ENCODE measurements around the gene ABHD3.
"Not testable (repeated sequence)": the region's sequence is repeated elsewhere in the genome, so short reads cannot be mapped to it uniquely, and the experiment has no call there.

ABHD3 gene

DNA sequence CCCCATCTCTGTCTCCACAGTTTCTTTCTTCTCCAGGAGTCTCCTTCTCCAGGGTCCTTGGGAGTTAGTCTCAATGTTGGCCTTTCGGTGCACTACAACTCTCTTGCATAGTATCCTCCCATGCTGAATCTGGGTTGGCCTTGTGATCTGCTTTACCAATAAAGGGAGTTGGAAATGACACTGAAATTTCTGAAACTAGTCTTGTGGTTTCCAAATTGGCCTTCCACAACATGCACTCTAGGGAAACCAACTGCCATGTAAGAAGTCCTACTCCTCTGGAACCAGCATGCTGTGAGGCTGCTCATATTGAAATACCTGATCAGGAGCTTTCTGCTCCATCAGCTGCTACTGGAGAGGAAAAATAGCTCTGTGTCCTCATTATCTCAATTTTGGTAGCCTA is 9.9 kb upstream of the ABHD3 start:
- in situ Hi-C loops (cut with MboI; ENCODE audit: low sequenced_read_pairs), result no loop called here

DNA sequence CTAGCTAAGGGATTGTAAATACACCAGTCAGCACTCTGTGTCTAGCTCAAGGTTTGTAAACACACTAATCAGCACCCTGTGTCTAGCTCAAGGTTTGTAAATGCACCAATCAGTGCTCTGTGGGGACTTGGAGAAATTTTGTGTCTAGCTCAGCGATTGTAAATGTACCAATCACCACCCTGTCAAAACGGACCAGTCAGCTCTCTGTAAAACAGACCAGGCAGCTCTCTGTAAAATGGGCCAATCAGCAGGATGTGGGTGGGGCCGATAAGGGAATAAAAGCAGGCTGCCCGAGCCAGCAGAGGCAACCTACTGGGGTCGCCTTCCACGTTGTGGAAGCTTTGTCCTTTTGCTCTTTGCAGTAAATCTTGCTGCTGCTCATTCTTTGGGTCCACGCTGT is 2.6 kb upstream of the ABHD3 start:
- in situ Hi-C loops (cut with MboI; ENCODE audit: low sequenced_read_pairs), result not testable (repeated sequence)

DNA sequence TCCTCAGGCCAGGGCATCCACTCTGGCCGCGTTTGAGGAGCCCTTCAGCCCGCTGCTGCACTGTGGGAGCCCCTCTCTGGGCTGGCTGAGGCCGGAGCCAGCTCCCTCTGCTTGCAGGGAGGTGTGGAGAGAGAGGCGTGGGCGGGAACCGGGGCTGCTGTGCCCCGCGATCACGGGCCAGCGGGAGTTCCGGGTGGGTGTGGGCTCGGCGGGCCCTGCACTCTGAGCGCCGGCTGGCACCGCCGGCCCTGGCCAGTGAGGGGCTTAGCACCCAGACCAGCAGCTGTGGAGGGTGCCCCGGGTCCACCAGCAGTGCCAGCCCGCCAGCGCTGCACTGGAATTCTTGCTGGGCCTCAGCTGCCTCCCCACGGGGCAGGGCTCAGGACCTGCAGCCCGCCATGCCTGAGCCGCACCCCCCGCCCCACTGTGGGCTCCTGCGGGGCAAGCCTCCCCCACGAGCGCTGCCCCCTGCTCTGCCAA is 1.9 kb upstream of the ABHD3 start:
- in situ Hi-C loops (cut with MboI; ENCODE audit: low sequenced_read_pairs), result no loop called here

DNA sequence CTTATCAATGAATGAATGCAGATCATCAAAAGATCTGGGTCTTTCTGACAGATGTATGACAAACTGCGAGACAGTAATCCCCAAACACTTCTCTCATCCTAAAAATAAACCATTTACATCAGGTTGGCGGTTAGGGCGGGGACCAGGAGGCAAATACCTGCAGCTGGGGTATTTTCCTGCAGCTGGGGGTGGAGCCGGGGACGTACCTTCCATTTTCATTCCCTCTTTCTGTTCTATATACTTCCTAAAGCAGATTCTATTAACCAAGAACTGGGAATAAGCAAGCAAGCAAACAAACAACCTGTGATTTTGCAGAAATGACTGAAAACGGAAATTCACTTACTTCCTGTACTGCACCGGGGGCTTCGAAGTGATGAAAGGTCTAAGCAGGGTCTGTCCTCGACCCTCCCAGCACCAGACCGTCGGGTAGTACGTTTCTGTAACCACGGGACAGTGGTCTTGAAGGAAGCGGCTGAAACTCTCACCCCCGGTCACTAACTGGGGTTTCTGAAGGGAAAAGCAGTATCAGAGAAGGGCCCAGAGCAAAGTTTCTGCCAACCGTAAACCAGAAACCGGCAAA is 1.2 kb downstream of the ABHD3 start:
- in situ Hi-C loops (cut with MboI; ENCODE audit: low sequenced_read_pairs), result no loop called here

DNA sequence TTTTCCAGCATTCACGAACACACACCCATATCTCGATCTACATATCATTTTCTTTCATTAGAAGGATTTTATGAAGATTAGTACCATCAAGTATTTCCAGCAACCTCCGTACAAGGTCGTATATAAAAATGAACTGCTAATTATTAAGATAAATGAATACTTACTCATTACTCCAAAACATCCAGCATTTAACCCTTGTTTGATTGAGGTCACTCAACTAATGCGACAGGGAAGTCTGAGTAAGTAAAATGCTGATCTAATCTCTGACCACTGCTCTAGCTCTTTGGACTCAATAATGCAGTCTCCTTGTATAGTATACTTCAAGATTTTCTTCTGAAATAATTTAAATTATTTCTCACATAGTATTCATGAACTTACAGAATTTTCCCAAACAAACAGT is 2.0 kb downstream of the ABHD3 start:
- in situ Hi-C loops (cut with MboI; ENCODE audit: low sequenced_read_pairs), result no loop called here

DNA sequence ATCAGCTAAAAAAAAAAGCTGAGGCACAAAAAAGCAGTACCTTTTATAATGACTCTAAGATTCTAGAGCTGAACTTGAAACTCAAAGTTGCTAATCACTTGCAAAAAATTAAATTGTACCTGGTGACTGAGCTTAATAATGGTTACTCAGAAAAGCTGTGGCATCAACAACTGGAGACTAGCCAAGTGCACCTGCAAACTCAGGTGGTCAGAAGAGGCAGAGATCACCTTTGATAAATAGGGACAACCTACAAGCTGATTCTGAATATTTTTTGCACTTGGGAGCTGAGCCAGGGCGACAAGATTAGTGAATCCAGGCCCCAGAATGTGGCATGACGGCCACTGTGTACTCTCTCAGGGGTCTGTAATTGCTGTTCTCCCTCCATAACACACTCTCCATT is 3.0 kb downstream of the ABHD3 start:
- in situ Hi-C loops (cut with MboI; ENCODE audit: low sequenced_read_pairs), result no loop called here

DNA sequence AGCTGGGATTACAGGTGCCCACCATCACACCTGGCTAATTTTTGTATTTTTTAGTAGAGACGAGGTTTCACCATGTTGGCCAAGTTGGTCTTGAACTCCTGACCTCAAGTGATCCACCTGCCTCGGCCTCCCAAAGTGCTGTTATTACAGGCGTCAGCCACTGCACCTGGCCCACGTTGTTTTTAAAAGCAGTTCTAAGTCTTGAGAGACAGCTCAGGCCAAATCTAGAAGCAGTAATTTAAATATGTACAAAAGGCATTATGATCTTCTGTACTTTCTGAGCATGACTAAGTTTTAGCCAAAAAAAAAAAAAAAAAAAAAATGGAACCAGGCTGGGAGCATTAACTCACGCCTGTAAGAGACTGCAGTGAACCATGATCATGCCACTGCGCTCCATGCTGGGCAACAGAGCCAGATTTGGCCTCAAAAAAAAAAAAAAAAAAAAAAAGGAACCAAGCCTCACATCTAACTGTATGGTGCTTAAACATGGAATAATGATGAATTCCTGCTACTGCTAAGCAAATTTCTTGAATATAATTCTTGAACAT is 4.0 kb downstream of the ABHD3 start:
- in situ Hi-C loops (cut with MboI; ENCODE audit: low sequenced_read_pairs), result no loop called here

DNA sequence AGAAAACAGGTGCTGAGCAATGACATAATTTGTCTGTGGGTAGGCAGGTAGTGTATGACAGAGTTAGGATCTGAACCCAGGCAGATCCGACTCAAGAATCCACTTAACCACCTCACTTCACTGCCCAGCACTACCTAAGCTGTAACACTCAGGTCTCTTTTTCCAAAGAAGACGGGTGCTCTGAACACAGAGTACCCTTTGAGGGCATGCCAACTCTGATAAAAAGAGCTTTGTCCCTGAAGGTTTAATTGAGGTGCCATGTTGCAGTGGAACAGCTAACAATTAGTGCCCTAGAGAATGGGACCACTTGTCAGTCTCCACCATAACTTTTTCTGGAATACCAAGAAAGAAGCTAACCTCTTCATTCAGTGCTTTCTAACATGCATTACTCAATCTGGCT is 11.3 kb downstream of the ABHD3 start:
- in situ Hi-C loops (cut with MboI; ENCODE audit: low sequenced_read_pairs), result no loop called here

DNA sequence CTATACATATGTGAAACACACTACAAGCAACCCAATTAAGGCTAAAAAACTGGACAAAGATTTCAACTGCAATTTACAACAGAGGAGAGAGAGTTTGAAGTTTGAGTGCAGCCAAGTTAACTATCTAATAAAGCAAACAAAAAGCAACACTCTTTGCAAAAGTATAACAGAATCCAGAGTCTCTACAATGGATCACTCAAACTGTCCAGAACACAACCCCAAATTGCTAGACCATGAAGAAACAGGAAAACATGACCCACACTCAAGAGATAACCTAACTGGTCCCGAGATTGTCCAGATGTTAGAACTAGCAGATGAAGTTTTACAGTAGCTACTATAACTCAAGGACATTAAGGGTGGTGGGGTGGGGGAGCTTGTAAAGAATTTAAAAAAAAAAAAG is 14.8 kb downstream of the ABHD3 start:
- in situ Hi-C loops (cut with MboI; ENCODE audit: low sequenced_read_pairs), result no loop called here

DNA sequence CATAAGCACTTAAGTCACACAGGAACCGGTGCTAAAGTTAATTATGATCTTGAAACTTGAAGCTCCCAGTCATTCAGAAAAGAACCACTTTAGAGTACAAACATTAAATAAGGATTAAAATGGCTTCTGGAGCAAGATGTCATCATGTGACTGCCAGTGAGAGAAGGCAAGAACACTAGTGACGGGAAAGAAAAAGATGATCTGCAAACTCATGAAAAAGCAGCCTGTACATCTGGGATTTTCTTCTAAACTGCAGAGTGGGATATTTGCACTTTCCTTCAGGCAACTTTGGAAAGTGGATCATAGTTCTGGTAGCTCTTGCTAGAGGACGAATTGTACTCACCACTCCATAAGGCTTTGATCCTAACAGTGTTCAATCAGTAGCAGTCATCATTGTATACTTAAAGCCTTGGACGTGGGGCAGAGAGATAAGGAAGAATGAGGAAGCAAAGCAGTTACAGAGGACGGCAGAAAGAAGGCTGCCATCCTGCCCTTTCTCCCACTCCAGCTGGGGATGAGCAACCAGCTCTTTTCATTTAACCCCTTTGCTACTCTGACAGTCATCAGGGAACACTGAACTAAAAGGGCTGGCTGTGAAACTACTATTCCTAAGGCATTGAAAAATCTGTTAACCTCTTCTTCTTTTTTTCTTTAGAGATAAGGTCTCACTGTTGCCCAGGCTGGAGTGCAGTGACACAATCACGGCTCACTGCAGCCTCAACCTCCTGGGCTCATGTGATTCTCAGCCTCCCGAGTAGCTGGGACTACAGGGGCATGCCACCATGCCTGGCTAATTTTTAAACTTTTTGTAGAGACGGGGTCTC is 18.1 kb downstream of the ABHD3 start:
- in situ Hi-C loops (cut with MboI; ENCODE audit: low sequenced_read_pairs), result no loop called here

DNA sequence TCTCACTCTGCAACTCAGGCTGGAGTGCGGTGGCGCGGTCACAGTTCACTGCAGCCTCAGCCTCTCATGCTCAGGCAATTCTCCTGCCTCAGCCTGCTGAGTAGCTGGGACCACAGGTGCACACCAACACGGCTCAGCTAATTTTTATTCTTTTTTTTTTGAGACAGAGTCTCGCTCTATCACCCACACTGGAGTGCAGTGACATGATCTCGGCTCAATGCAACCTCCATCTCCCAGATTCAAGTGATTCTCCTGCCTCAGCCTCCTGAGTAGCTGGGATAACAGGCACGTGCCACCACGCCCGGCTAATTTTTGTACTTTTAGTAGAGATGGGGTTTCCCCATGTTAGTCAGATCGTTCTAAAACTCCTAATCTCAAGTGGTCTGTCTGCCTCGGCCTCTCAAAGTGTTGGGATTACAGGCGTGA is 19.0 kb downstream of the ABHD3 start:
- in situ Hi-C loops (cut with MboI; ENCODE audit: low sequenced_read_pairs), result not testable (repeated sequence)

DNA sequence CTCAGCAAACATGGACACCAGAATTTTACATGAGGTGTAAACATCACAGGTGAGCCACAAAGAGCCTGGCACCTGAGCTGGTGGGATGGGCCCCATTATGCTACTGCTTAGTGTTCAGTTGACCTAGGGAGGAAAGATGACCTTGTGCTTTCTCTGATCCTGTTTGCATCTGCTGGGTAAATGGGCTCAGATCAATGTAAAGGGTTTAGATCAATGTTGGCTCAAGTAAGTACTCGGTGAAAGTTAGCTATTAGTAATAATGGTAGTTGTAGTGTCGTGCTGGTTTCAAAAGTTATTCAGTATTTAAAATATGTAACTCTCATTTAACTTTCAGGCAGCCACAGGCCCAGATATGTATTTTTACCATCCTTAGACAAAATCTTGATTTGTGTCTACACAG is 19.8 kb downstream of the ABHD3 start:
- in situ Hi-C loops (cut with MboI; ENCODE audit: low sequenced_read_pairs), result no loop called here

DNA sequence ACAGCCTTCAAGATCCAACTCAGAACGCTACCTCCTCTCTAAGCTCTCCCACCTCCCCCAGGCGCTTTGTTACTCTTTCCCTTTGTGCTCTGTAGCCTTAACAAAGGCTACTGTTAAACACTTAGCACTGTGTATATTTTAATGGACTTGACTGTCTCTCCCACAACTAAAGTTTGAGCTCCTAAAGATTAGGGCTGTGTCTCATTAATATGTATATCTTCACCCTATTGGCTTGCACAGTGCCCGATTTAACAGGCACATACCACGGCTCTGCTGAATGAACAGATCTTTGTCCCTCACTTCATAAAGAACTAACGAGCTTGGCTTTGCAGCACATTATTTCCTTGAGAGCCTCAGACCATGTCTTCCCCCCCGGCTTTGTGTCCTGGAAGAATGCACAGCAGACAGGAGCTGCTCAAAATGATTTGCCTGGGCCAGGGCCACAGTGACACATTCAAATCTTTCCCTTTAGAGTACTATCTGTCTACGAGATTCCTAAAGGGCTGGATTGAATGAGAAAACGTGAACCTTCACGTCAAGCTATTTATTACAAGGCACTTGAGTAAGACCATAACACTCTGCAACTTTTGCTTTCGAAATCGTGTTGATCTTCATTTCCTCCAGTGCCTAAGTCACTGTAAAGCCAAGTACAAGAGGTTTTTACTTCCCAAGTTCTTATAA is 22.1 kb downstream of the ABHD3 start:
- in situ Hi-C loops (cut with MboI; ENCODE audit: low sequenced_read_pairs), result no loop called here

DNA sequence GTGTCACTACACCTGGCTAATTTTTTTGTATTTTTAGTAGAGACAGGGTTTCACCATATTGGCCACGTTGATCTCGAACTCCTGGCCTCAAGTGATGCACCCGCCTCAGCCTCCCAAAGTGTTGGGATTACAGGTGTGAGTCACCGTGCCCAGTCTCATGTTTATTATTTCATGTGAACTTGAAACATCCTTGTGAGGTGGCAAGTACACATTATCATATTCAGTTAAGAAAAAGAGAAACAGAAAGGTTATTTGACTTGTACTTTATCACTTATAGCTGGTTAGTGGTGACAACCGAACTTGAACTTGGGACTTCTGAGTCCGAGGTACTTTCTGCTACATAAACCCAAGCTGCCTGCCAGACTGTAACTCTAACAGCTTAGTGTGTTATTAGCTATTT is 24.4 kb downstream of the ABHD3 start:
- in situ Hi-C loops (cut with MboI; ENCODE audit: low sequenced_read_pairs), result no loop called here

DNA sequence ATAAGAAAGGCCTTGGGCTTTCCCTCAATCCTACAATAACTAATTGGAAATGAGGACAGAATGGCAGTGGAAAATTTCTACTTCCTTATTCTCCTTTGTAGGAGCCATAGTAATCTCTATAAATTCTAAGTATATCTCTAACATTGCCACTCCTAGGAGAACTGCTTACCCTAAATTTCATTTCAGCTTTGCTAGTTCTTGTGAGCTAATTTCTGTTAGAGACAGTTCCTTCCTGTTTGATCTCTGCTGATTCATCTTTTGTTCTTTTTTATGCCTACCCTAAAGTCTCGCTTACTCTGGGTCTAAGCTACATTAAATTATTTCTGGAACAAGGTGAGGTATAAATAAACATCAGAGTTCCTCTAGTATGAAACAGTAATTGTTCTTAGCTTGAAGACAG is 25.7 kb downstream of the ABHD3 start:
- in situ Hi-C loops (cut with MboI; ENCODE audit: low sequenced_read_pairs), result no loop called here

DNA sequence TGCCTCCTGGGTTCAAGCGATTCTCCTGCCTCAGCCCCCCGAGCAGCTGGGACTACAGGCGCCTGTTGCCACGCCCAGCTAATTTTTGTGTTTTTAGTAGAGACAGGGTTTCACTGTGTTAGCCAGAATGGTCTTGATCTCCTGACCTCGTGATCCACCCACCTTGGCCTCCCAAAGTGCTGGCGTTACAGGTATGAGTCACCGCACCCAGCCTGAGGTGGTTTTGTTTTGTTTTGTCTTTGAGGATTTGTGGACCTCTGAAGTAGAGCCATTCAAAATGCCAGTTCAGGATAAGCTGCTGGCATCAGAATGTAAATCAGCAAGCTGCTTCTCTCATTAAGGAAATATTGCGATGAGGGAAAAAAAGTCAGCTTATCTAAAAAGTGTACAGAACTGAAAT is 29.2 kb downstream of the ABHD3 start:
- in situ Hi-C loops (cut with MboI; ENCODE audit: low sequenced_read_pairs), result not testable (repeated sequence)

DNA sequence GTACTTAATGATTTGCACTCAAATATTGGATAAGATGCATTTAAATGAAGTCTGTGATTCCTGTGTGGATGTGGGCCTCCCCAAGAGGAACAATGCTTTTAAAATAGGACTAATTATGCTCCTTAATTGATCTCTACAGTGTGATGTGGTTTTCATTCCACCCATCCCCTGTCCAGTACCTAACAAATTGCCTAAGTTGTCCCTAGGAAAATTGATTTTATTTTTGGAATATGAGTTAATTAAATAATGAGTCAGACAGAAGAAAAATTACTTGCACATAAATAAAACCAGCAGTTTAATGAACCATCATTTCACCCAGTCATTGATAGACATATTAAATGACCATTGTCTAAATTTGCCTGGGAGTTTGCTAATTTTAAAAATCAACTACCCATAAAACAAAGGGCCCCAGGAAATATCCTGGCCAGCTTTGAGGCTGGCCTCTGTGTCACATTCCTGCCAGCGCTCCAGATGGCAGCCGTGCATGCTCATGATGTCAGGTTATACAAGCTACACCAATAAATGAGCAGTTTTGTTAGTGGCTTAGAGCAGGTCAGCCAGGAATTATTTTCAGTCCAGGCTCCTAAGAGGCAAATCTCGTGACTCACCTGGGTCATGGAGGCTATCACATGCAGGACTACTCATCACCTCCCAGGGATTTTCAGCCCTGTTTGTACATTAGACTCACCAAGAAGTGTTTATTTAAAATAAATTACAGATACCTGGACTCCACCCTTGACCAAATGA is 31.9 kb downstream of the ABHD3 start:
- in situ Hi-C loops (cut with MboI; ENCODE audit: low sequenced_read_pairs), result no loop called here

DNA sequence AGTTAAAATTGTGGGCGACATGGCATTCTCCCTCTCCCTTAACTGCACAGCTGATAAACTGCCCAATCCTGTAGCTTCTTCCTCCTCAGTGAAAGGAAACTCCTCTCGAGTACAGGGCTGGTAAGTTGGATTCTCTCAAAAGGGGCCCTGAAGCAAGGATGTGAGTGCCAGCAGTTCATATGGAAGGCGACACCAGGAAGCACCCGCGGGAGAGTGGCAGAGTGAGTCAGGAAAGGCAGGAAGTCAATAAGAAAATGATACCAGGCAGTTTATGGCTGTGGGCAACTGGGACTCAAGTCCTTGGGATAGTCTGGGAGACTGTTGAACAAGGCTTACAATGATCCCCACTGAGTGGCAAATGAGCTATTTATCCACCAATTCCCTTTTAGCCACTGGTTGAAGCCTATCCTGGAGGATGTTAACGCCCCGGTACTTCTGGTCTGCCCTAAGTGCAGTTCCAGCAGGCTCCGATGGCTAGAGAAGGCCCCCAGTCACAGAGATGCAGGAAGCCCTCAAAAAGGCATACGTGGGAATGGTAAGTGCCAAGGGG is 34.8 kb downstream of the ABHD3 start:
- in situ Hi-C loops (cut with MboI; ENCODE audit: low sequenced_read_pairs), result no loop called here

DNA sequence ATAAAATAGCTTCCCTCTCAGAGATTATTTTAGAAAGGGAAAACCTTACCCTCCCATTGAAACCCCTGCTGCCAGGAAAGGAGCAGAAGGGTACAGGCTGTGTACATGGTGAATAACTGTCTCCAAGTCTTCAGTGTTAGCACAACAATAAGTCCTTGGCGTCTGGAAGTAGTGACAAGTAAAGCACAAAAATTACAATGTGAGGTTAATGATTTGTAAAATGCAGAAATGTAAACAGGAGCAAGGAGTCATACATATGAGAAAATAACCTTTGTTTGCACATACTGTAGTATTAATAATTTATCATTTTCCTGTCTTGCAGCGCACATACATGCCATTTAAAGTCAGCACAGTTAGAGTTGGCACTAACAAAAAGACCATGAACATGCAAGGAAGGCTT is 40.5 kb downstream of the ABHD3 start:
- in situ Hi-C loops (cut with MboI; ENCODE audit: low sequenced_read_pairs), result no loop called here

DNA sequence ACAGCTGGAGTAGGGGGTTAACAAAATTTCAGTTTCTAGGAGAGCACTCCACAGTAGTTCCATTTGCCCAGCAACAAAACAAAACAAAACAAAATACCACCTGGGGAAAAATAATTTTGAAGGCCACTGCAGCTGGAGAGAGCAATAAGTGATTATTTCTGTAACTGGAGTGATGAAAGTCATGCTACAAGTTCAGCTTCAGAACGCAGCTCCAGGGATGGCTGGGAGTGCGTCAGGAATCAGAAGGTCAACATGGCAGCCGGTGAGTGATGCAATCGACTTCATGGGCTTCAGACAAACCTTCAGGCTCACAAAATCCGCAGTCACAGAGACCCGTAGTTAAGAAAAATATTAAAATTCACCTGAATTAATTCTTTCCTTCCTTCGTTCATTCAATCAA is 41.0 kb downstream of the ABHD3 start:
- in situ Hi-C loops (cut with MboI; ENCODE audit: low sequenced_read_pairs), result no loop called here

DNA sequence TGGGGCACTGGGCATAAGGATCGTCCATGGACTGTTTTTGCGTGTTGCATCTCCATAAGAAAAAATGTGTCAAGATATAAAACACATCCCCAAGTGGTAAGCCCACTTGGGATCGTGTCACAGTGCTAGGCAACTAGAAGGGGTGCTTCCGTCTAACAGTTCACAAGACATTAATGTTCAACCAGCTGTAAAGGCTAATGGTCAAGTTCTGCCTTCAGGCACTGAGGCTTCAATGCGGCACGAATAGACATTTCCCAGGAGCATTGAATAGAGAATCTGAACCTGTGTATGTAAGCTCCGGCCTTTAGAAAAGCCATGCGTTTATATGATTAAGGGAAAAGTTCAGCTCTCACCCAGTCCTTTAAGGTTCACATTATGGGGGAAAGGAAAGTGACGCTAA is 42.0 kb downstream of the ABHD3 start:
- in situ Hi-C loops (cut with MboI; ENCODE audit: low sequenced_read_pairs), result no loop called here

Measured in HL-60/S4 treated with retinoic acid at 250 ng/mL for 4 days and 3 days (cell line).